OCI-LY7 (cell line): ENCODE measurements around the gene STARD9.

Source experiments
- CTCF ChIP-seq: fragments of 200-600 bp; sonication (generic); conservative IDR thresholded peaks from 2 replicates; pipeline ENCODE4 v1.5.1; 2014; ENCODE audit warnings: mild to moderate bottlenecking, antibody characterized with exemption, low read length, moderate library complexity, mixed read lengths
- EZH2phosphoT487 ChIP-seq: fragments of 200-600 bp; sonication (generic); IDR thresholded peaks from 2 replicates; pipeline ENCODE4 v1.6.1; 2018; ENCODE audit warnings: low read depth, borderline replicate concordance, mild to moderate bottlenecking, mixed run types, antibody characterized with exemption, low read length, moderate library complexity, mixed read lengths

GRCh38 chr15:42548249-42549031 lies 27.0 kb upstream of the STARD9 start, which contains the start of the genes HAUS2 and LRRC57:
- TF ChIP-seq CTCF, result no peak
- no peak for TF ChIP-seq EZH2phosphoT487
